Stimulated activated CD4-positive, alpha-beta T cell treated with anti-CD3 and anti-CD28 coated beads, Interleukin-15, amount 100 ng/mL, for 48 hours (primary cell): ENCODE measurements around the gene DIPK1A.
A peak's percentile ranks its signal among the peaks of the same experiment; 100 is the strongest.
"Not testable (repeated sequence)": the region's sequence is repeated elsewhere in the genome, so short reads cannot be mapped to it uniquely, and the experiment has no call there.

ENCODE experiments used
- DNase-seq, 2 donors: peaks; one replicate each; pipeline ENCODE4 v3.0.0-alpha.2; 2020; ENCODE audit warnings: low read depth in 2 of 2

Gene DIPK1A

GRCh38 chr1:92980732-92981647 lies 19.7 kb upstream of the DIPK1A start:
- peak in 1 of 2 donors; percentile 10 for DNase-seq

GRCh38 chr1:92975551-92976232 lies 14.4 kb upstream of the DIPK1A start:
- no peak for DNase-seq

- not testable (repeated sequence) for DNase-seq
Measured at GRCh38 chr1:92974112-92974511, 12.8 kb upstream of the DIPK1A start.

- DNase-seq, result no peak
Measured at GRCh38 chr1:92973203-92973897, 12.1 kb upstream of the DIPK1A start.

- no peak for DNase-seq
Measured at GRCh38 chr1:92972409-92973129, 11.3 kb upstream of the DIPK1A start.

- DNase-seq, result not testable (repeated sequence)
Measured at GRCh38 chr1:92971932-92972331, 10.7 kb upstream of the DIPK1A start.

GRCh38 chr1:92970990-92971689 lies 9.9 kb upstream of the DIPK1A start:
- no peak for DNase-seq

- no peak for DNase-seq
Measured at GRCh38 chr1:92969517-92969916, 8.3 kb upstream of the DIPK1A start.

- DNase-seq, result no peak
Measured at GRCh38 chr1:92968138-92969032, 7.1 kb upstream of the DIPK1A start.

- no peak for DNase-seq
Measured at GRCh38 chr1:92964998-92965397, 3.7 kb upstream of the DIPK1A start.

- no peak for DNase-seq
Measured at GRCh38 chr1:92964316-92964715, 3.1 kb upstream of the DIPK1A start.

- DNase-seq, result peak; percentile 50 to 58
Measured at GRCh38 chr1:92961896-92962752, 862 bp upstream of the DIPK1A start.

- peak; percentile 38 to 49 for DNase-seq
Measured at GRCh38 chr1:92960395-92961130, 699 bp downstream of the DIPK1A start.

- DNase-seq, result no peak
Measured at GRCh38 chr1:92958203-92958970, 2.9 kb downstream of the DIPK1A start.

- no peak for DNase-seq
Measured at GRCh38 chr1:92957030-92957734, 4.1 kb downstream of the DIPK1A start.

- DNase-seq, result no peak
Measured at GRCh38 chr1:92956254-92957029, 4.8 kb downstream of the DIPK1A start.
